ENCODE results near the gene DLGAP1.

GRCh38 chr18:3875961-3876360 is 579.1 kb downstream of the DLGAP1 start:
- TF ChIP-seq, protein P1, sequence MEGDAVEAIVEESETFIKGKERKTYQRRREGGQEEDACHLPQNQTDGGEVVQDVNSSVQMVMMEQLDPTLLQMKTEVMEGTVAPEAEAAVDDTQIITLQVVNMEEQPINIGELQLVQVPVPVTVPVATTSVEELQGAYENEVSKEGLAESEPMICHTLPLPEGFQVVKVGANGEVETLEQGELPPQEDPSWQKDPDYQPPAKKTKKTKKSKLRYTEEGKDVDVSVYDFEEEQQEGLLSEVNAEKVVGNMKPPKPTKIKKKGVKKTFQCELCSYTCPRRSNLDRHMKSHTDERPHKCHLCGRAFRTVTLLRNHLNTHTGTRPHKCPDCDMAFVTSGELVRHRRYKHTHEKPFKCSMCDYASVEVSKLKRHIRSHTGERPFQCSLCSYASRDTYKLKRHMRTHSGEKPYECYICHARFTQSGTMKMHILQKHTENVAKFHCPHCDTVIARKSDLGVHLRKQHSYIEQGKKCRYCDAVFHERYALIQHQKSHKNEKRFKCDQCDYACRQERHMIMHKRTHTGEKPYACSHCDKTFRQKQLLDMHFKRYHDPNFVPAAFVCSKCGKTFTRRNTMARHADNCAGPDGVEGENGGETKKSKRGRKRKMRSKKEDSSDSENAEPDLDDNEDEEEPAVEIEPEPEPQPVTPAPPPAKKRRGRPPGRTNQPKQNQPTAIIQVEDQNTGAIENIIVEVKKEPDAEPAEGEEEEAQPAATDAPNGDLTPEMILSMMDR (conservative IDR thresholded peaks at IDR 0.05 in 1 of 2, IDR thresholded peaks at IDR 0.05 in 1 of 2; ENCODE audit: extremely low read depth in 1 of 2, insufficient read depth in 1 of 2, low read depth in 1 of 2, low read length in 2 of 2): no peak
- no peak for TF ChIP-seq EZH2 (IDR thresholded peaks at IDR 0.05; ENCODE audit: borderline replicate concordance, low read length)
